Loucy (cell line): ENCODE data around the gene DMXL2.

ENCODE experiments used
- EZH2phosphoT487 ChIP-seq: fragments of 200-600 bp; IDR thresholded peaks from 2 replicates; pipeline ENCODE4 v1.6.1; 2018; ENCODE audit warnings: antibody characterized with exemption, mild to moderate bottlenecking, moderate library complexity, borderline replicate concordance
- TF ChIP-seq, protein P1 (sequence below): fragments of 200-600 bp; sonication (generic); conservative IDR thresholded peaks from 2 replicates; pipeline ENCODE4 v1.5.1; 2014; ENCODE audit warnings: mild to moderate bottlenecking, antibody characterized with exemption, low read length

DNA sequence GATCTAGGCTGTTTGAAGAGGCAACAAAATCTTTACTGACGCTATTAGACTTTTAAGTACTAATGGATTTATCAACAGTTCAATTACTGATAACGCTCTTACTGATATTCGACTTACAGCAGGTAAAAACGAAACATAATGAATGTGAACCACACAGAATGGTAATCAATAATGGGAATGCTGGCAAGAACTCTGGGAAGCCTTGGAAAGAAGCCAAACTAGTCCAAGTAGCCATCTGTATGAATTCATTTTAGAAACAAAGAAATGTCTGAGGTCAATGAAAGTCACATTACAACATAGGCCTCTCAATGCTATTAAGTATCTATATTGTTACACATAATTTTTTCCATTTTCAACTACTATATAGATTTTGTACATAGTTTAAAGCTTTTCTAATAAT is 130.0 kb downstream of the DMXL2 start:
- TF ChIP-seq, protein P1, sequence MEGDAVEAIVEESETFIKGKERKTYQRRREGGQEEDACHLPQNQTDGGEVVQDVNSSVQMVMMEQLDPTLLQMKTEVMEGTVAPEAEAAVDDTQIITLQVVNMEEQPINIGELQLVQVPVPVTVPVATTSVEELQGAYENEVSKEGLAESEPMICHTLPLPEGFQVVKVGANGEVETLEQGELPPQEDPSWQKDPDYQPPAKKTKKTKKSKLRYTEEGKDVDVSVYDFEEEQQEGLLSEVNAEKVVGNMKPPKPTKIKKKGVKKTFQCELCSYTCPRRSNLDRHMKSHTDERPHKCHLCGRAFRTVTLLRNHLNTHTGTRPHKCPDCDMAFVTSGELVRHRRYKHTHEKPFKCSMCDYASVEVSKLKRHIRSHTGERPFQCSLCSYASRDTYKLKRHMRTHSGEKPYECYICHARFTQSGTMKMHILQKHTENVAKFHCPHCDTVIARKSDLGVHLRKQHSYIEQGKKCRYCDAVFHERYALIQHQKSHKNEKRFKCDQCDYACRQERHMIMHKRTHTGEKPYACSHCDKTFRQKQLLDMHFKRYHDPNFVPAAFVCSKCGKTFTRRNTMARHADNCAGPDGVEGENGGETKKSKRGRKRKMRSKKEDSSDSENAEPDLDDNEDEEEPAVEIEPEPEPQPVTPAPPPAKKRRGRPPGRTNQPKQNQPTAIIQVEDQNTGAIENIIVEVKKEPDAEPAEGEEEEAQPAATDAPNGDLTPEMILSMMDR = no peak
- TF ChIP-seq EZH2phosphoT487 = no peak
